WTC11 (cell line): Measurements from ENCODE around the gene BAG1. TPM values are rescaled to one million over a fixed set of nuclear protein-coding genes. Genes with fewer than 3 reads are reported as not detected.

ENCODE experiments used
- AFF4 ChIP-seq: sonication (generic); formaldehyde crosslinking; IDR thresholded peaks from 2 replicates; pipeline ENCODE4 v1.8.1; 2023; ENCODE audit warnings: mild to moderate bottlenecking, missing genetic modification reagents, borderline replicate concordance
- EMX1 ChIP-seq: fragments of 250-450 bp; sonication (Bioruptor Pico); IDR thresholded peaks from 2 replicates; pipeline ENCODE4 v1.8.0; 2021; ENCODE audit warnings: mild to moderate bottlenecking
- ESRRA ChIP-seq: sonication (generic); formaldehyde crosslinking; IDR thresholded peaks from 2 replicates; pipeline ENCODE4 v1.8.1; 2022; ENCODE audit warnings: mild to moderate bottlenecking, missing genetic modification reagents, borderline replicate concordance
- FOXP1 ChIP-seq: sonication (generic); formaldehyde crosslinking; IDR thresholded peaks from 2 replicates; pipeline ENCODE4 v1.8.0; 2022; ENCODE audit warnings: missing genetic modification reagents, mild to moderate bottlenecking, moderate library complexity, borderline replicate concordance
- GABPB1 ChIP-seq: sonication (generic); formaldehyde crosslinking; IDR thresholded peaks from 2 replicates; pipeline ENCODE4 v1.8.1; 2023; ENCODE audit warnings: mild to moderate bottlenecking, missing genetic modification reagents
- HMGA2 ChIP-seq: fragments of 250-450 bp; sonication (Bioruptor Pico); IDR thresholded peaks from 2 replicates; pipeline ENCODE4 v1.4.0; 2021; ENCODE audit warnings: mild to moderate bottlenecking, moderate library complexity
- IRF2 ChIP-seq: sonication (generic); formaldehyde crosslinking; IDR thresholded peaks from 2 replicates; pipeline ENCODE4 v1.8.0; 2022; ENCODE audit warnings: low read depth, missing genetic modification reagents, borderline replicate concordance
- MXD4 ChIP-seq: fragments of 250-450 bp; sonication (Bioruptor Pico); IDR thresholded peaks from 2 replicates; pipeline ENCODE4 v1.8.0; 2021; ENCODE audit warnings: mild to moderate bottlenecking, moderate library complexity, borderline replicate concordance
- OVOL2 ChIP-seq: fragments of 250-450 bp; sonication (Bioruptor Pico); IDR thresholded peaks from 2 replicates; pipeline ENCODE4 v1.9.0; 2021; ENCODE audit warnings: mild to moderate bottlenecking, borderline replicate concordance
- PREB ChIP-seq: sonication (generic); formaldehyde crosslinking; IDR thresholded peaks from 2 replicates; pipeline ENCODE4 v1.8.1; 2022; ENCODE audit warnings: mild to moderate bottlenecking, missing genetic modification reagents, moderate library complexity, borderline replicate concordance
- RELA ChIP-seq: sonication (generic); formaldehyde crosslinking; IDR thresholded peaks from 2 replicates; pipeline ENCODE4 v1.8.1; 2022; ENCODE audit warnings: missing genetic modification reagents, mild to moderate bottlenecking, borderline replicate concordance
- SMAD3 ChIP-seq: sonication (generic); formaldehyde crosslinking; IDR thresholded peaks from 2 replicates; pipeline ENCODE4 v1.8.0; 2022; ENCODE audit warnings: missing genetic modification reagents, mild to moderate bottlenecking, borderline replicate concordance
- SOX15 ChIP-seq: fragments of 250-450 bp; sonication (Bioruptor Pico); IDR thresholded peaks from 2 replicates; pipeline ENCODE4 v1.9.0; 2021; ENCODE audit warnings: mild to moderate bottlenecking
- ZBTB43 ChIP-seq: sonication (generic); formaldehyde crosslinking; IDR thresholded peaks from 2 replicates; pipeline ENCODE4 v1.8.1; 2023; ENCODE audit warnings: mild to moderate bottlenecking, missing genetic modification reagents
- ZNF138 ChIP-seq: sonication (generic); formaldehyde crosslinking; conservative IDR thresholded peaks from 2 replicates; pipeline ENCODE4 v1.8.1; 2022; ENCODE audit warnings: mild to moderate bottlenecking, moderate library complexity, missing genetic modification reagents
- ZNF219 ChIP-seq: sonication (generic); formaldehyde crosslinking; IDR thresholded peaks from 2 replicates; pipeline ENCODE4 v1.8.0; 2023; ENCODE audit warnings: missing genetic modification reagents, mild to moderate bottlenecking, borderline replicate concordance
- total RNA-seq: library from RNA; stranded (reverse); gene quantifications from 3 replicates; pipeline ENCODE4 v1.2.3, GENCODE V29; 2021
- TF ChIP-seq, protein P1 (sequence below): sonication (generic); formaldehyde crosslinking; IDR thresholded peaks from 2 replicates; pipeline ENCODE4 v1.8.1; 2022; ENCODE audit warnings: mild to moderate bottlenecking, moderate library complexity, missing genetic modification reagents
- TF ChIP-seq, protein P2 (sequence below): sonication (generic); formaldehyde crosslinking; IDR thresholded peaks from 2 replicates; pipeline ENCODE4 v1.8.1; 2023; ENCODE audit warnings: mild to moderate bottlenecking, moderate library complexity, missing genetic modification reagents
- TF ChIP-seq, protein P3 (sequence below): sonication (generic); formaldehyde crosslinking; IDR thresholded peaks from 2 replicates; pipeline ENCODE4 v1.8.1; 2023; ENCODE audit warnings: mild to moderate bottlenecking, missing genetic modification reagents
- TF ChIP-seq, protein P4 (sequence below): fragments of 250-450 bp; sonication (Bioruptor Pico); IDR thresholded peaks from 2 replicates; pipeline ENCODE4 v2.1.2; 2022; ENCODE audit warnings: mild to moderate bottlenecking, moderate library complexity
- TF ChIP-seq, protein P5 (sequence below): sonication (generic); formaldehyde crosslinking; IDR thresholded peaks from 2 replicates; pipeline ENCODE4 v1.8.0; 2022; ENCODE audit warnings: mild to moderate bottlenecking, missing genetic modification reagents
- TF ChIP-seq, protein P6 (sequence below): sonication (generic); formaldehyde crosslinking; IDR thresholded peaks from 2 replicates; pipeline ENCODE4 v1.8.0; 2022; ENCODE audit warnings: mild to moderate bottlenecking, missing genetic modification reagents

BAG1 gene
- total RNA-seq, 1 experiment from 2014 or later, result 52.9 TPM

DNA sequence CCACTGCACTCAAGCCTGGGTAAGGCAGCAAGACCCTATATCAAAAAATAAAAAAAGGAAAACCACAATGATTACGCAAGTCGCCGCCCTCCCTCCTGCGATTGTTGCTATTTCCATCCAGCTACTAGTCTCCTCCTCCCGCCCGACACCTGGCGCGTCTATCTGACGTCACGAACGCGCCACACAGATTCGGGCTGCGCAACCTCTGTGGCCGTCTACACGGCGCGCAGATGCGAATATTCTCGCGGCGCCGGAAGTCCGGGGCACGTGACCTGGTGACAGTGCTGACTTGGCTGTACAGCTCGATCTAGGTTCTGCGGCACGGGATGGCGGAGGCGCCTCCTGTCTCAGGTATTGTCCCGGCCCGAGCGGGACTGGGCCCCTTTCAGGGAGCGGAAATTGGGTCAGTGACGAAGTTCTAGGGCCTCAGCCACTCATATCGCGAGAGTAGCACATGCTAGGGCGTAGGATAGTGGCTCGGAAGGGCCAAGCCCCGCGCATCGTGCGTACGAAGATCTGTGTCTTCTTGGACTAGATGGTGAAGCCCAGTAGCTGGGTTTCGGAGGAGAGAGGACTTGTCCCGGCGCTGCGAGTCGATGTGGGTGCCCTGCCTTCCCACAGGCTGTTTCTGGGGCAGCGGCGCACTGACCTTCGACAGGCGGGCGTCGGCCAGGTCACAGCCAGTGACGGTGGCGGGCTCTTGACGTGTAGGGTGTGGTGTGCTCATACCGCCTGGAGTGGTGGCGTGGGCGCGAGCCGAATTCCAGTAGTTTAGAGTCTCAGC, 25.9 kb upstream of the BAG1 start, which contains the start of gene NFX1 (continued):
- 0 out of 2 replicates have a peak, but pooled peaks have one; percentile 81 for TF ChIP-seq ZBTB43
- TF ChIP-seq, protein P1, sequence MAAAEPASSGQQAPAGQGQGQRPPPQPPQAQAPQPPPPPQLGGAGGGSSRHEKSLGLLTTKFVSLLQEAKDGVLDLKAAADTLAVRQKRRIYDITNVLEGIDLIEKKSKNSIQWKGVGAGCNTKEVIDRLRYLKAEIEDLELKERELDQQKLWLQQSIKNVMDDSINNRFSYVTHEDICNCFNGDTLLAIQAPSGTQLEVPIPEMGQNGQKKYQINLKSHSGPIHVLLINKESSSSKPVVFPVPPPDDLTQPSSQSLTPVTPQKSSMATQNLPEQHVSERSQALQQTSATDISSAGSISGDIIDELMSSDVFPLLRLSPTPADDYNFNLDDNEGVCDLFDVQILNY (CRISPR knock-in tag), result peak; percentile 86
- no peak for TF ChIP-seq EMX1 (CRISPR knock-in tag)
- TF ChIP-seq AFF4 (CRISPR knock-in tag), result no peak
- TF ChIP-seq ZNF219 (CRISPR knock-in tag), result no peak
- TF ChIP-seq, protein P2, sequence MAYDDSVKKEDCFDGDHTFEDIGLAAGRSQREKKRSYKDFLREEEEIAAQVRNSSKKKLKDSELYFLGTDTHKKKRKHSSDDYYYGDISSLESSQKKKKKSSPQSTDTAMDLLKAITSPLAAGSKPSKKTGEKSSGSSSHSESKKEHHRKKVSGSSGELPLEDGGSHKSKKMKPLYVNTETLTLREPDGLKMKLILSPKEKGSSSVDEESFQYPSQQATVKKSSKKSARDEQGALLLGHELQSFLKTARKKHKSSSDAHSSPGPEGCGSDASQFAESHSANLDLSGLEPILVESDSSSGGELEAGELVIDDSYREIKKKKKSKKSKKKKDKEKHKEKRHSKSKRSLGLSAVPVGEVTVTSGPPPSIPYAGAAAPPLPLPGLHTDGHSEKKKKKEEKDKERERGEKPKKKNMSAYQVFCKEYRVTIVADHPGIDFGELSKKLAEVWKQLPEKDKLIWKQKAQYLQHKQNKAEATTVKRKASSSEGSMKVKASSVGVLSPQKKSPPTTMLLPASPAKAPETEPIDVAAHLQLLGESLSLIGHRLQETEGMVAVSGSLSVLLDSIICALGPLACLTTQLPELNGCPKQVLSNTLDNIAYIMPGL (CRISPR knock-in tag), result no peak
- TF ChIP-seq, protein P3, sequence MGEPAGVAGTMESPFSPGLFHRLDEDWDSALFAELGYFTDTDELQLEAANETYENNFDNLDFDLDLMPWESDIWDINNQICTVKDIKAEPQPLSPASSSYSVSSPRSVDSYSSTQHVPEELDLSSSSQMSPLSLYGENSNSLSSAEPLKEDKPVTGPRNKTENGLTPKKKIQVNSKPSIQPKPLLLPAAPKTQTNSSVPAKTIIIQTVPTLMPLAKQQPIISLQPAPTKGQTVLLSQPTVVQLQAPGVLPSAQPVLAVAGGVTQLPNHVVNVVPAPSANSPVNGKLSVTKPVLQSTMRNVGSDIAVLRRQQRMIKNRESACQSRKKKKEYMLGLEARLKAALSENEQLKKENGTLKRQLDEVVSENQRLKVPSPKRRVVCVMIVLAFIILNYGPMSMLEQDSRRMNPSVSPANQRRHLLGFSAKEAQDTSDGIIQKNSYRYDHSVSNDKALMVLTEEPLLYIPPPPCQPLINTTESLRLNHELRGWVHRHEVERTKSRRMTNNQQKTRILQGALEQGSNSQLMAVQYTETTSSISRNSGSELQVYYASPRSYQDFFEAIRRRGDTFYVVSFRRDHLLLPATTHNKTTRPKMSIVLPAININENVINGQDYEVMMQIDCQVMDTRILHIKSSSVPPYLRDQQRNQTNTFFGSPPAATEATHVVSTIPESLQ (CRISPR knock-in tag), result no peak
- TF ChIP-seq HMGA2 (CRISPR knock-in tag), result no peak
- TF ChIP-seq GABPB1 (CRISPR knock-in tag), result peak; percentile 92
- TF ChIP-seq, protein P4, sequence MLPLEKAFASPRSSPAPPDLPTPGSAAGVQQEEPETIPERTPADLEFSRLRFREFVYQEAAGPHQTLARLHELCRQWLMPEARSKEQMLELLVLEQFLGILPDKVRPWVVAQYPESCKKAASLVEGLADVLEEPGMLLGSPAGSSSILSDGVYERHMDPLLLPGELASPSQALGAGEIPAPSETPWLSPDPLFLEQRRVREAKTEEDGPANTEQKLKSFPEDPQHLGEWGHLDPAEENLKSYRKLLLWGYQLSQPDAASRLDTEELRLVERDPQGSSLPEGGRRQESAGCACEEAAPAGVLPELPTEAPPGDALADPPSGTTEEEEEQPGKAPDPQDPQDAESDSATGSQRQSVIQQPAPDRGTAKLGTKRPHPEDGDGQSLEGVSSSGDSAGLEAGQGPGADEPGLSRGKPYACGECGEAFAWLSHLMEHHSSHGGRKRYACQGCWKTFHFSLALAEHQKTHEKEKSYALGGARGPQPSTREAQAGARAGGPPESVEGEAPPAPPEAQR (CRISPR knock-in tag), result no peak
- no peak for TF ChIP-seq ZNF138
- TF ChIP-seq ESRRA (CRISPR knock-in tag), result no peak
- TF ChIP-seq PREB (CRISPR knock-in tag), result no peak
- TF ChIP-seq, protein P5, sequence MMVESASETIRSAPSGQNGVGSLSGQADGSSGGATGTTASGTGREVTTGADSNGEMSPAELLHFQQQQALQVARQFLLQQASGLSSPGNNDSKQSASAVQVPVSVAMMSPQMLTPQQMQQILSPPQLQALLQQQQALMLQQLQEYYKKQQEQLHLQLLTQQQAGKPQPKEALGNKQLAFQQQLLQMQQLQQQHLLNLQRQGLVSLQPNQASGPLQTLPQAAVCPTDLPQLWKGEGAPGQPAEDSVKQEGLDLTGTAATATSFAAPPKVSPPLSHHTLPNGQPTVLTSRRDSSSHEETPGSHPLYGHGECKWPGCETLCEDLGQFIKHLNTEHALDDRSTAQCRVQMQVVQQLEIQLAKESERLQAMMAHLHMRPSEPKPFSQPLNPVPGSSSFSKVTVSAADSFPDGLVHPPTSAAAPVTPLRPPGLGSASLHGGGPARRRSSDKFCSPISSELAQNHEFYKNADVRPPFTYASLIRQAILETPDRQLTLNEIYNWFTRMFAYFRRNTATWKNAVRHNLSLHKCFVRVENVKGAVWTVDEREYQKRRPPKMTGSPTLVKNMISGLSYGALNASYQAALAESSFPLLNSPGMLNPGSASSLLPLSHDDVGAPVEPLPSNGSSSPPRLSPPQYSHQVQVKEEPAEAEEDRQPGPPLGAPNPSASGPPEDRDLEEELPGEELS (CRISPR knock-in tag), result peak; percentile 92; the same call in 1 of the 2 replicates
- peak; percentile 27; the same call in 1 of the 2 replicates for TF ChIP-seq SMAD3 (CRISPR knock-in tag)
- TF ChIP-seq RELA (CRISPR knock-in tag), result no peak
- TF ChIP-seq OVOL2 (CRISPR knock-in tag), result no peak
- peak; percentile 90 for TF ChIP-seq FOXP1 (CRISPR knock-in tag)
- TF ChIP-seq MXD4 (CRISPR knock-in tag), result no peak
- TF ChIP-seq IRF2, result no peak
- TF ChIP-seq, protein P6, sequence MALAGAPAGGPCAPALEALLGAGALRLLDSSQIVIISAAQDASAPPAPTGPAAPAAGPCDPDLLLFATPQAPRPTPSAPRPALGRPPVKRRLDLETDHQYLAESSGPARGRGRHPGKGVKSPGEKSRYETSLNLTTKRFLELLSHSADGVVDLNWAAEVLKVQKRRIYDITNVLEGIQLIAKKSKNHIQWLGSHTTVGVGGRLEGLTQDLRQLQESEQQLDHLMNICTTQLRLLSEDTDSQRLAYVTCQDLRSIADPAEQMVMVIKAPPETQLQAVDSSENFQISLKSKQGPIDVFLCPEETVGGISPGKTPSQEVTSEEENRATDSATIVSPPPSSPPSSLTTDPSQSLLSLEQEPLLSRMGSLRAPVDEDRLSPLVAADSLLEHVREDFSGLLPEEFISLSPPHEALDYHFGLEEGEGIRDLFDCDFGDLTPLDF, result no peak
- no peak for TF ChIP-seq SOX15 (CRISPR knock-in tag)
